HG03159 (cell line): ENCODE data around the gene SLC35E1.
"Not testable (repeated sequence)": the region's sequence is repeated elsewhere in the genome, so short reads cannot be mapped to it uniquely, and the experiment has no call there.

Experiments
- ATAC-seq: cut with Tn5 transposase; IDR thresholded peaks from one replicate; pipeline ENCODE4 v1.9.1; 2021; ENCODE audit warnings: mild to moderate bottlenecking, moderate library complexity; ENCODE audit not compliant: unreplicated experiment

The SLC35E1 gene

GRCh38 chr19:16527334-16527935 lies 44.8 kb downstream of the SLC35E1 start:
- ATAC-seq: no peak

DNA sequence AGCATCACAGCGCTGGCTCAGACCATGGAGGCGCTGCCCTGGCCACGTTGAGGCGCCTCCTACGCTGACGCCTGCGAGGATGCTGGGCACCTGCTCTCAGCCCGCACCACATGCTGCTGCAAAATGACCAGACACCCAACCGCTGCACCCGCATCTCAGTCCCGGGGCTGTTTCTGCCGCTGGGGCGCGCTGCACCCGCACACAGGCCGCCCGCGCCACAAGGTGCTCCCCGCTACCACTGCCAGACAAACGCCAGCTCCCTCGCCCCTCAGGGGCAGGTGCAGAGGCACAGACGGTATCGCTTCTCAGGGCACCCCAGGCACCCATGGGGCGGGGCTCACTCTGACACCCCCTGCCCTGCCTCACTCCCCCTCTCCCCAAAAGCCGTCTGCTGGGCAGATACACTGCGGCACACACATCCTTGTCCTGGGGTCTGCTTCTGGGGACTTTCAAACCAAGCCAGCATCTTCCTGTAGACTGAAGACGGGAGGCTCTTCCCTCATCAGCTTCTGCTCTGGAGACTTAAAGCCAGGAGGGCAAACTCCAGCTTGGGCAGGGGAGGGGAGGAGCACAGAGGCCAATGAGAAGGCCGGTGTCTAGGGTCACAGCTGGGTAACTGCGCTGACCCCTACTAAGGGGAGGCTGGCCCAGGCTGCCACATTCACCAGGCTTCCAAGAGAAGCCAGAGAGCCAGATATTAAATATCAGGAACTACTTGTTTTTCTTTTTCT lies 46.3 kb downstream of the SLC35E1 start:
- ATAC-seq: no peak

DNA sequence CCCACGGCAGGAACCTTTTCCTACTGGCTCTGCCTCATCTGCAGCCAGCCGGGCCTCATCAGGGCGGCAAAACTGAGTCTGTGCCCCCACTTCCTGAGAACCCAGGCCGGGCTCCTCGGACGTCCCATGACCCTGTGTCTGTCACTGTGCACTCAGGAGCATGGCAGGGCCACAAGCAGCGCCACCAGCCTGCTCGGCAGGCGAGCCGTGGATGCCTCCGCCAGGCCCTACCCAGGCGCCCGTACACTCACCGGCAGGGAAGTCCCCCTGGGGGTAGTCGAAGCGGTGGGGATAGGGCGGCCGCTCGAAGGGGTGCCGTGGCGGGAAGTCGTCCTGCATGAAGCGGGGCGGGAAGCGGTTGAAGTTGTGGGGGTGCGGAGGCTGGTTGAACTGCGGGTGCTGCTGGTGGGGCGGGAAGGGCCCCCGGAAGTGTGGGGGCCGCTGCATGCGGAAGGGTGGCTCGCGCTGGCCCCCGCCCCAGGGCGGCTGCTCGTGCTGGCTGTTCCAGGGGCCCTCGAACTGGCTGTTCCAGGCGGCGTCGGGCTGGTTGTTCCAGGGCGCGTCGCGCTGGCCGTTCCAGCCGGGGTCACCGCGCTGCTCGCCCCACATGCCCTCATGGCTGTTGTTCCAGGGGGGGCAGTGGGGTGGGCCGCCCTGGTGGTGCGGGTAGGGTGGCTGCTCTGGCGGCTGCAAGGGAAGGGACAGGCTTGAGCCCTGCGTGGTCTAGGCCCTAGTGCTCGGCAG lies 47.1 kb downstream of the SLC35E1 start:
- no peak for ATAC-seq

DNA sequence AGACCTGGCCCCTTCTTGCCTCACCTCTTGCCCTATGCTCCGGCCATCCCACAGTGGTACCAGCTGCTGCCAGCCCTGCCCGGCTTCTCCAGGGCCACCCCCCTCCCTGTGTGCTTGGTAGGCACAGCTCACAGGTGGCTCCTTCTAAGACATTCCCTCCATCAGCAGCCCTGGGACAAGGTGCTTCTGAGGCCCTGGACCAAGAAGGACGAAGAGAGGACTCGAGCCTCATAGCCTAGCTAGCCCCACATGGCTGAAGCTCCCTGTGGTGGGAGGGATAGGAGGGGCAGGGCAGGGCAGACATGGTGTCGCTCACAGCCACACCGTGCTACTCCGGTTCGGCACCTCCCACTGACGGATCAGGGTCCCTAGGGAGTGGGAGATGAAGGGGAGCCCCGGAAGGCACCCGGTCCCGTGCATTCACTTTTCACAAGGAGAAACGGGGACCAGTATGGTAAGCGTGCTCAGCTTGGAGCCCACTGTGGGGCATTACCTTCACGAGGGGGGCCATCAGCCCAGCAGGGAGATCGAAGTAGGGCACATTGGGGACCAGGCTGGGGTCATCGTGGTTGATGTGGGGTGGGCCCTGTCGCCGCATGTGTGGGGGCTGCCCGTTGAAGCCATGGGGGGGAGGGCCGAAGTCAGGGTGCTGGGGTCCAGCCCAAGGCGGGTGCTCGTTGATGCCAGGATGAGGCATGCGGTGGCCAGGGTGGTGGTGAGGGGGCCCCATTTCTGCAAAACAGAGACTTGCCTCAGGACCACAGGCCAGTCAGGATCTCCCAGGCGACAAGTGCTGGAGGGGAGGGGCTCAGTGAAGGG lies 49.4 kb downstream of the SLC35E1 start:
- no peak for ATAC-seq

GRCh38 chr19:16521715-16522289 lies 50.4 kb downstream of the SLC35E1 start:
- no peak for ATAC-seq

DNA sequence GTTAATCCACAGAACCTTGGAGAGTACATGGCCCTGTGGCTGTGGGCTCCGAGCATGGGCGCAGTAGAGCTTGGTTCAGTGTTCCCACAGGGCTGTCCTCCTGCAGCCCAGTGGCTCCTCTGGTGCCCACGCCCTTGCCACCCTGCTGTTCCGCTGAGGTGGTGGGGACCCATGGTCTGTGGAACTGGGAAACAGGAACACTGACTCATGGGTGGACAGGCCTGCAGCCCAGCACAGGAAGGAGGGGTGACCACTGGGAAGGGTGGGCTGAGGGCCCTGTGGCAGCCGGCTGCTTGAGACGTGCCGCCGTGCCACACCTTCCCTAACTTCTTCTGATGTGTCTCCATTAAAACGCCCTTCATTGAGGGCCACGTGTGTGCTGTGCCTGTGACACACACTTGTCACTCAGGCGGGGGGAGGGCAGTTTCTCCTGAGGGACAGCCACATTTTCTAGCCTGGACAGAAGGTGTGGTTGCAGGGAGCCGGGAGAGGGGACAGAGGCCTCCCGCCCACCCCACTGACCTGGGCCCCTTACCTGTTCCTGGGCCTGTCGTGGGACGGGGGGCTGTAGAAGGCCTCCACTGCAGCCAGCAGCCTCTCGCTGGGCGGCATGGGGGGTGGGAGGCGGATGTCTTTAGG lies 51.1 kb downstream of the SLC35E1 start:
- ATAC-seq: no peak

GRCh38 chr19:16520074-16520973 lies 51.9 kb downstream of the SLC35E1 start:
- ATAC-seq: no peak

DNA sequence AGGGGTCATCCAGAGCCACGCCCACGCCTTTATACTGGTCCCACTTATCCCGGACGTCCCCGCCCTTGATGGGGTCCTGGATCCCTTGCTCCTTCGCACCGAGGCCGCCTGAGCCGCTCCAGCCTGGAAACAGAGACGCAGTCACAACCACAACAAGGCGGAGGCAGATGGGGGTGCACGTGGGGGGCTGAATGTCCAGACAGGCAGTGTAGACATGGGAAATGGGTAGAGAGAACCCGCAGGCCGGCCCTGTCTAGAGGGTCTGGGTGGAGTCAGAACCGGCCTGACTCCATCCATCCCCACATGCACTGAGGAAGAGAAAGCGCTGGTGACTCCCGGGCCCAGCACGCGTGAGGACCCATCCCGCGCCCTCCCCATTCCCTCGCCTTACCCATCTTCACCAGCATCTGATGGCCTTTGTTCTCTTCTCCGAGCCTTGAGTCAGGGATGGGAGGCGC lies 53.0 kb downstream of the SLC35E1 start:
- no peak for ATAC-seq

GRCh38 chr19:16518483-16519229 lies 53.6 kb downstream of the SLC35E1 start:
- ATAC-seq: no peak

- ATAC-seq: no peak
These were observed 54.2 kb downstream of the SLC35E1 start for GRCh38 chr19:16518061-16518460.

DNA sequence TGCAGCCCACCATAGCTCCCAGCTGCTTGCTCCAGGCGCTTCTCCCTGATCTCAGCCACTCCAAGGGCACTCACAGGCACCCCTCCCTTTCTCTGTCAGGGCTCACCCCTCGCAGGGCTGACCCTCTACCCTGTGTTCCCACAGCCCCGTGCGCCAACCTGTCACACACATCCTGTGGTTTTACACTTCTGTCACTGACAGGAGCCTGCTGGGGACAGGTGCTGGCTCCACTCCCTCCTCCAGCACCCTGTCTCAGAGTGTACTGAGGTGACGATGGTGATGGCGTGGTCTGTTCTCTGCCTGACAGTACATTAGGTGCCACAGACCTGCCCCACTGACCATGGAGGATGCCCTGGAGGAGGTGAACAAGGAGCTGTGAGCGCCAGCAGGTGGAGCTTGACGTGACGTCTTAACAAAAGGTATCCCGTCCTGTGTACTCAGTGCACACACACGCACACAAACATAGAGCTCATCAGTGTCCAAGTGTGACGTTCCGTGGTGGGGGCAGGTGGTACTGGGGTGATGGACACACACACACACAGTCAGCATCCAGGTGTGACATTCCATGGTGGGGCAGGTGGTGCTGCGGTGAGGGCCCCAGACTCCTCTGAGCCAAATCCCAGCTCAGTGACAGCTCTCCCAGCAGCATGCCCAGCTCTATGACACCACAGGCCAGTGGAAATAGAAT lies 55.1 kb downstream of the SLC35E1 start:
- ATAC-seq: no peak

DNA sequence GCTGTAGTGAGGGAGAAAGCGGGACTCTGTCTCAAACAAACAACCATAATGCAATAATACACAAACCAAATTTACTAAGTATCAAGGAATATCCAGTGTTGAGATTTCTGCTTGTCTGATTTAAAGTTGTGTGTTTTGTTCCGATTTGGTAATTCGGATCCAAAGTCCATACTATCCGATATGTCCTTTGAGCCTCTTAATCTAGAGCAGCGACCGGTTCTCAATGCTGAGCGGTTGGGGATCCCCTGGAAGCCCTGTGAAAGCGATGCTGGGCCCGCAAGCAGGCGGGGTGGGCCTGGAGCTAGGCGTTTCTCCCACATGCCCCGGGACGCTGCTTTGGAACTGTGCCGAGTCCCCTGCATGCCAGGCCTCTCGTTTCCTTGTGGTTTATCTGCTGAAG lies 55.8 kb downstream of the SLC35E1 start:
- no peak for ATAC-seq

GRCh38 chr19:16514383-16515019 lies 57.7 kb downstream of the SLC35E1 start:
- ATAC-seq: no peak

GRCh38 chr19:16512611-16513010 lies 59.6 kb downstream of the SLC35E1 start:
- not testable (repeated sequence) for ATAC-seq

- ATAC-seq: no peak
These were observed 62.8 kb downstream of the SLC35E1 start for GRCh38 chr19:16509141-16510061.

GRCh38 chr19:16508546-16508945 lies 63.7 kb downstream of the SLC35E1 start:
- ATAC-seq: no peak
